Gastrocnemius medialis (tissue), 4 donors: ENCODE measurements around the gene CNNM4. TPM values are rescaled to one million over a fixed set of nuclear protein-coding genes. Genes with fewer than 3 reads are reported as not detected.

Experiments
- ATAC-seq, 2 donors: fragments of 150-250 bp; one replicate each; pipeline ENCODE4 v1.9.1; 2016
- DNase-seq, 2 donors: peaks; one replicate each; pipeline ENCODE4 v3.0.0-alpha.2; 2019
- H3K27ac ChIP-seq, 4 donors: fragments of 200-600 bp; sonication (generic); 1 replicate in 1 of 4; 2 replicates in 3 of 4; pipeline ENCODE4 v1.5.1; 2016 to 2018; ENCODE audit warnings: mild to moderate bottlenecking in 2 of 4, moderate library complexity in 1 of 4
- H3K27me3 ChIP-seq, 3 donors: fragments of 200-600 bp; sonication (generic) in 2 of 3; 1 replicate in 1 of 3; 2 replicates in 2 of 3; pipeline versions ENCODE4 v1.5.1 to v1.6.0; 2016 to 2019; ENCODE audit warnings: mild to moderate bottlenecking in 1 of 3, moderate library complexity in 1 of 3
- H3K36me3 ChIP-seq, 2 donors: fragments of 200-600 bp; sonication (generic) in 1 of 2; one replicate each; pipeline ENCODE4 v1.5.1; 2017 to 2018
- H3K4me1 ChIP-seq, 2 donors: fragments of 200-600 bp; sonication (generic) in 1 of 2; one replicate each; pipeline ENCODE4 v1.5.1; 2016 to 2017; ENCODE audit warnings: mild to moderate bottlenecking in 2 of 2
- H3K4me3 ChIP-seq, 4 donors: fragments of 200-600 bp; sonication (generic) in 3 of 4; 1 replicate in 1 of 4; 2 replicates in 3 of 4; pipeline ENCODE4 v1.5.1; 2016 to 2019; ENCODE audit warnings: mild to moderate bottlenecking in 2 of 4
- H3K9me3 ChIP-seq, 3 donors: fragments of 200-600 bp; sonication (generic) in 2 of 3; 1 replicate in 1 of 3; 2 replicates in 2 of 3; pipeline ENCODE4 v1.5.1; 2016 to 2019
- POLR2A ChIP-seq, 2 donors: fragments of 450-650 bp; IDR thresholded peaks; one replicate each; pipeline ENCODE4 v1.6.1; 2017; ENCODE audit warnings: antibody characterized with exemption in 2 of 2, mild to moderate bottlenecking in 2 of 2, moderate library complexity in 2 of 2
- in situ Hi-C, 4 donors: fragments of 200-750 bp; cut with MboI; loops; one replicate each; pipeline versions ENCODE4 v1.15.0 to v1.8.0; 2017; ENCODE audit warnings: low sequenced_read_pairs in 4 of 4
- intact Hi-C: fragments of 100-400 bp; cut with DNase I; formaldehyde crosslinking; loops from one replicate; pipeline ENCODE4 v1.15.1; 2023; ENCODE audit warnings: low total_unique reads
- total RNA-seq, 4 donors: library from RNA; depleted of rRNA; stranded (reverse); fragments of >200 nt; gene quantifications; one replicate each; pipeline versions ENCODE4 v1.1.0 to v1.2.3, GENCODE V29; 2016
- TF ChIP-seq, protein P1 (sequence below), 5 experiments: fragments of 450-650 bp in 3 of 5; fragments of 200-600 bp in 2 of 5; sonication (generic) in 2 of 5; IDR thresholded peaks in 4 of 5; conservative IDR thresholded peaks in 1 of 5; 1 replicate in 4 of 5; 2 replicates in 1 of 5; pipeline ENCODE4 v1.5.1; 2016 to 2019; ENCODE audit warnings: antibody characterized with exemption in 5 of 5, mild to moderate bottlenecking in 3 of 5, moderate library complexity in 3 of 5

Gene CNNM4
- total RNA-seq, 4 donors from 2014 or later, result 5.4 to 20.1 (median 9.1) TPM

DNA sequence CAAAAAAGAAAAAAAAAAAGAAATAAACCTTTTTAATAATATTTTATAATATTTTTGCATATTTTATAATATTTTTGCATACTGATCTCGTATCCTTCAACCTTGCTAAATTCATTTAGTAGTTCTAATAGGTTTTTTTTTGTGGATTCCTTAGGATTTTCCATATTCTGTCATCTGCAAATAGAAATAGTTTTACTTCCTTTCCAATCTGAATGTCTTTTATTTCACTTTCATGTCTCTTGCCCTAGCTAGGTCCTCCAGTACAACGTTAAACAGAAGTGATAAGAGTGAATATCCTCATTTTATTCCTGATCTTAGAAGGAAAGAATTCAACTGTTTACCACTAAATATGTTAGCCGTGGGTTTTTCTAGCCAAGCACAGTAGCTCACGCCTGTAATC lies 34.6 kb upstream of the CNNM4 start:
- intact Hi-C loops (no loop called here), in situ Hi-C loops (no loop called here)
- H3K4me3 ChIP-seq, result no peak overlapping the region
- H3K36me3 ChIP-seq, result peaks cover 0 to 49% of the 10 kb centered on the region in 2 donors
- DNase-seq, result no peak
- no peaks in the 10 kb centered on the region for H3K27me3 ChIP-seq
- no peak overlapping the region for H3K27ac ChIP-seq
- peaks cover 0 to 3% of the 10 kb centered on the region in 2 donors for H3K4me1 ChIP-seq
- no peaks in the 10 kb centered on the region for H3K9me3 ChIP-seq
- TF ChIP-seq, protein P1, sequence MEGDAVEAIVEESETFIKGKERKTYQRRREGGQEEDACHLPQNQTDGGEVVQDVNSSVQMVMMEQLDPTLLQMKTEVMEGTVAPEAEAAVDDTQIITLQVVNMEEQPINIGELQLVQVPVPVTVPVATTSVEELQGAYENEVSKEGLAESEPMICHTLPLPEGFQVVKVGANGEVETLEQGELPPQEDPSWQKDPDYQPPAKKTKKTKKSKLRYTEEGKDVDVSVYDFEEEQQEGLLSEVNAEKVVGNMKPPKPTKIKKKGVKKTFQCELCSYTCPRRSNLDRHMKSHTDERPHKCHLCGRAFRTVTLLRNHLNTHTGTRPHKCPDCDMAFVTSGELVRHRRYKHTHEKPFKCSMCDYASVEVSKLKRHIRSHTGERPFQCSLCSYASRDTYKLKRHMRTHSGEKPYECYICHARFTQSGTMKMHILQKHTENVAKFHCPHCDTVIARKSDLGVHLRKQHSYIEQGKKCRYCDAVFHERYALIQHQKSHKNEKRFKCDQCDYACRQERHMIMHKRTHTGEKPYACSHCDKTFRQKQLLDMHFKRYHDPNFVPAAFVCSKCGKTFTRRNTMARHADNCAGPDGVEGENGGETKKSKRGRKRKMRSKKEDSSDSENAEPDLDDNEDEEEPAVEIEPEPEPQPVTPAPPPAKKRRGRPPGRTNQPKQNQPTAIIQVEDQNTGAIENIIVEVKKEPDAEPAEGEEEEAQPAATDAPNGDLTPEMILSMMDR (IDR thresholded peaks at IDR 0.05 in 4 of 5, conservative IDR thresholded peaks at IDR 0.05 in 1 of 5), result no peak
- no peak for TF ChIP-seq POLR2A (IDR thresholded peaks at IDR 0.05)
- no peak for ATAC-seq

DNA sequence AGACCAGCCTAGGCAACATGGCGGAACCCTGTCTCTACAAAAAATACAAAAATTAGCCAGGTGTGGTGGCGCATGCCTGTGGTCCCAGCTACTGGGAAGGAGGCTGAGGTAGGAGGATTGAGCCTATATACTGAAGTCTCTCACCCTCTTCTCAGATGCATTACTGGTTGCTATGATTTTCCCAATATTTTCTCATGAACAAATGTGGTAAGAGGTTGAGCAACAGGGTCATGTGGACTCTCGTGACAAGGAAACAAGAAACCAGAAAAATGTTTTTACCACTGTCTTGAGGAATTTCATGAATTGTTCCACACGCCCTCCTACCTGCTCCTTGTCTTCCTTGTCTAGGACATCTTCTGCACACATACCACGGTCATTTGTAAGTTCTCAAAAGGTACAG lies 33.3 kb upstream of the CNNM4 start:
- in situ Hi-C loops (no loop called here), intact Hi-C loops (no loop called here)
- no peak overlapping the region for H3K27ac ChIP-seq
- no peak overlapping the region for H3K4me3 ChIP-seq
- ATAC-seq (no peak), DNase-seq (no peak)
- H3K27me3 ChIP-seq, result no peaks in the 10 kb centered on the region
- TF ChIP-seq, protein P1 (IDR thresholded peaks at IDR 0.05 in 4 of 5, conservative IDR thresholded peaks at IDR 0.05 in 1 of 5), result no peak
- TF ChIP-seq POLR2A (IDR thresholded peaks at IDR 0.05), result no peak
- H3K9me3 ChIP-seq, result no peaks in the 10 kb centered on the region
- H3K36me3 ChIP-seq, result peaks cover 0 to 62% of the 10 kb centered on the region in 2 donors
- peaks cover 0 to 3% of the 10 kb centered on the region in 2 donors for H3K4me1 ChIP-seq

DNA sequence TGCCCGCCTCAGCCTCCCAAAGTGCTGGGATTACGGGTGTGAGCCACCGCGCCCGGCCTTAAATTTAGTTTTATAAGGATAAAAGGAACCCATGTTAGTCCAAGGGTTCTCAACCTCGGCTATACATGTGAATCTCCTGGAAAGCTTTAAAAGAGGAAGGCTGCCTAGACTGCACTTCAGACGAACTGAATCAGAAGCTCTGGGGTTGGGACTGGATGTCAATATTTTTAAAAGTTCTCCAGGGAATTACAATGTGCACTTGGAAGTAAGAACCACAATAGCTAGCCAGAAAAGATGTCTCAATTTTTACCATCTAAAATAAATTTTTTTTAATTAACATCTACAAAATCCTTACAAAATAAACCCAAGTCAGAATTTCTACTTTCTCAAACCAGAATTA lies 31.0 kb upstream of the CNNM4 start:
- Histone ChIP-seq H3K27me3 (no peaks in the 10 kb centered on the region), H3K9me3 (no peaks in the 10 kb centered on the region), H3K4me3 (no peak overlapping the region), H3K36me3 (peaks cover 0 to 84% of the 10 kb centered on the region in 2 donors), H3K4me1 (peaks cover 0 to 4% of the 10 kb centered on the region in 2 donors), H3K27ac (peak overlapping the region in 1 of 4 donors; percentile 7)
- ATAC-seq (no peak), DNase-seq (no peak)
- TF ChIP-seq, protein P1 (IDR thresholded peaks at IDR 0.05 in 4 of 5, conservative IDR thresholded peaks at IDR 0.05 in 1 of 5), result no peak
- no peak for TF ChIP-seq POLR2A (IDR thresholded peaks at IDR 0.05)
- intact Hi-C loops (no loop called here), in situ Hi-C loops (no loop called here)

DNA sequence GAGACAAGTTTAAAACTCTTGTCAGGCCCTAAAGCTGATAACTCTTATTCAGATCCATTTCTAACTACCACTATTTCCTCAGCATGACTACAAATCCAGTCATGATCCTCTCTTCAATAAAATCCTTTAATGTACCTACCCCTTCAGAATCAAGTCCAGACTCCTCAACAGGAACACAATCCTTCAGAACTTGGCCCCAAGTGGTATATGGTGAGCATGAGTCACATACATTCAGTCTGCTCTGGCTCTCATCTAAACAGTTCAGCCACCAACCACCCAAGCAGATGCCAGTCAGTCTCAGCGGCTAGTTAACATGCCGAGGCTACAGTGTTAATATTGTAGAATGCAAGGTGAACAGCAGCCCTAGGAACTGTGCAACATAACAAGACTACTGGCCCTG lies 30.5 kb upstream of the CNNM4 start:
- no peak for TF ChIP-seq POLR2A (IDR thresholded peaks at IDR 0.05)
- TF ChIP-seq, protein P1 (IDR thresholded peaks at IDR 0.05 in 4 of 5, conservative IDR thresholded peaks at IDR 0.05 in 1 of 5), result no peak
- H3K27me3 ChIP-seq, result no peaks in the 10 kb centered on the region
- no peak for ATAC-seq
- peaks cover 0 to 7% of the 10 kb centered on the region in 2 donors for H3K4me1 ChIP-seq
- H3K36me3 ChIP-seq, result peaks cover 0 to 84% of the 10 kb centered on the region in 2 donors
- in situ Hi-C loops (no loop called here), intact Hi-C loops (no loop called here)
- no peaks in the 10 kb centered on the region for H3K9me3 ChIP-seq
- peak overlapping the region in 1 of 4 donors; percentile 7 for H3K27ac ChIP-seq
- H3K4me3 ChIP-seq, result no peak overlapping the region
- DNase-seq, result no peak

DNA sequence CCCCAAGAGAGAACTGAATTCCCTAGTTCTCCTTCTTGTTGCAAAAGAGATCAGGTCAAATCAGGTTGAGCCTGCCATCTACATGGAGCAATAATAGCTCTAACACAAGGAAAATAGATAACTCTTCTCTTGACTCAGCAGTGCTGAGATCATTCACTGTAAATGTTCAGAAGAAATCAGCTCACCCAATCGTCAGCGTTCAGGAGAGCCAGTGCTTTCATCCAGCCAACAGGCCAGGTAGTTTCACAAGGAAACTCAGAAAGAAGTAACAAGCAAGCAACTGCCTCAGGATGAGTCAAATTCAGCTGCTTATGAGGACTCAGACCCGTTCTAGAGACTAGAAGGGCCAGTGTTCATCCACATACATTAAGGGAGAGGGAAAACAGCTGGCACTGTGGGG lies 26.8 kb upstream of the CNNM4 start:
- no peak overlapping the region for H3K4me3 ChIP-seq
- no peak overlapping the region for H3K27ac ChIP-seq
- peaks cover 0 to 71% of the 10 kb centered on the region in 2 donors for H3K36me3 ChIP-seq
- no peak for ATAC-seq
- TF ChIP-seq, protein P1 (IDR thresholded peaks at IDR 0.05 in 4 of 5, conservative IDR thresholded peaks at IDR 0.05 in 1 of 5), result no peak
- no peak for TF ChIP-seq POLR2A (IDR thresholded peaks at IDR 0.05)
- no peak for DNase-seq
- intact Hi-C loops, result no loop called here
- no peaks in the 10 kb centered on the region for H3K9me3 ChIP-seq
- H3K27me3 ChIP-seq, result no peaks in the 10 kb centered on the region
- peaks cover 11 to 14% of the 10 kb centered on the region in 2 donors for H3K4me1 ChIP-seq
- in situ Hi-C loops, result no loop called here
